HEK293 (cell line): ENCODE measurements around the gene NEAT1.
A peak's percentile ranks its signal among the peaks of the same experiment; 100 is the strongest.

ENCODE experiments used
- GLI2 ChIP-seq: fragments of 450-650 bp; formaldehyde crosslinking; IDR thresholded peaks from 2 replicates; pipeline ENCODE4; 2017; ENCODE audit warnings: missing biosample characterization, missing genetic modification characterization, low read depth, borderline replicate concordance
- GLIS2 ChIP-seq: fragments of 450-650 bp; formaldehyde crosslinking; IDR thresholded peaks from 2 replicates; pipeline ENCODE4 v1.5.1; 2016; ENCODE audit warnings: missing biosample characterization, missing genetic modification characterization
- HOXC10 ChIP-seq: sonication (generic); formaldehyde crosslinking; IDR thresholded peaks from 2 replicates; pipeline ENCODE4 v1.8.1; 2023; ENCODE audit warnings: mild to moderate bottlenecking, missing genetic modification reagents
- HOXD13 ChIP-seq: sonication (generic); formaldehyde crosslinking; IDR thresholded peaks from 2 replicates; pipeline ENCODE4 v1.8.0; 2022; ENCODE audit warnings: missing genetic modification reagents, borderline replicate concordance
- KLF8 ChIP-seq: fragments of 450-650 bp; formaldehyde crosslinking; IDR thresholded peaks from 2 replicates; pipeline ENCODE4 v1.5.1; 2016; ENCODE audit warnings: missing biosample characterization, missing genetic modification characterization
- MZF1 ChIP-seq: fragments of 450-650 bp; formaldehyde crosslinking; IDR thresholded peaks from 2 replicates; pipeline ENCODE4 v1.5.1; 2017; ENCODE audit warnings: missing biosample characterization, missing genetic modification characterization, borderline replicate concordance
- OVOL3 ChIP-seq: fragments of 450-650 bp; formaldehyde crosslinking; IDR thresholded peaks from 2 replicates; pipeline ENCODE4 v1.5.1; 2016; ENCODE audit warnings: missing biosample characterization, missing genetic modification characterization
- ZEB2 ChIP-seq: fragments of 450-650 bp; formaldehyde crosslinking; IDR thresholded peaks from 2 replicates; pipeline ENCODE4 v1.5.1; 2016; ENCODE audit warnings: missing biosample characterization, missing genetic modification characterization
- ZNF155 ChIP-seq: fragments of 450-650 bp; formaldehyde crosslinking; IDR thresholded peaks from 2 replicates; pipeline ENCODE4 v1.5.1; 2016; ENCODE audit warnings: missing biosample characterization, missing genetic modification characterization
- ZNF174 ChIP-seq: fragments of 450-650 bp; formaldehyde crosslinking; IDR thresholded peaks from 2 replicates; pipeline ENCODE4 v1.5.0; 2017; ENCODE audit warnings: missing biosample characterization, mild to moderate bottlenecking, missing genetic modification characterization
- ZNF223 ChIP-seq: fragments of 450-650 bp; formaldehyde crosslinking; IDR thresholded peaks from 2 replicates; pipeline ENCODE4 v1.5.1; 2016; ENCODE audit warnings: missing biosample characterization, missing genetic modification characterization
- ZNF24 ChIP-seq: fragments of 450-650 bp; formaldehyde crosslinking; IDR thresholded peaks from 2 replicates; pipeline ENCODE4 v1.5.1; 2016; ENCODE audit warnings: missing biosample characterization, missing genetic modification characterization
- ZNF394 ChIP-seq: fragments of 450-650 bp; formaldehyde crosslinking; IDR thresholded peaks from 2 replicates; pipeline ENCODE4 v1.5.1; 2016; ENCODE audit warnings: missing biosample characterization, missing genetic modification characterization, mild to moderate bottlenecking, moderate library complexity, borderline replicate concordance
- ZNF449 ChIP-seq: fragments of 450-650 bp; formaldehyde crosslinking; IDR thresholded peaks from 2 replicates; pipeline ENCODE4 v1.5.1; 2017; ENCODE audit warnings: missing biosample characterization, mild to moderate bottlenecking, missing genetic modification characterization, moderate library complexity
- ZNF473 ChIP-seq: fragments of 450-650 bp; formaldehyde crosslinking; IDR thresholded peaks from 2 replicates; pipeline ENCODE4 v1.5.1; 2017; ENCODE audit warnings: missing biosample characterization, missing genetic modification characterization
- ZNF560 ChIP-seq: fragments of 450-650 bp; formaldehyde crosslinking; IDR thresholded peaks from 2 replicates; pipeline ENCODE4 v1.5.1; 2017; ENCODE audit warnings: missing biosample characterization, missing genetic modification characterization, borderline replicate concordance
- ZNF629 ChIP-seq: fragments of 450-650 bp; formaldehyde crosslinking; IDR thresholded peaks from 2 replicates; pipeline ENCODE4 v1.5.1; 2017; ENCODE audit warnings: missing biosample characterization, missing genetic modification characterization
- ZNF654 ChIP-seq: fragments of 450-650 bp; formaldehyde crosslinking; IDR thresholded peaks from 2 replicates; pipeline ENCODE4 v1.5.1; 2016; ENCODE audit warnings: low read depth, missing biosample characterization, missing genetic modification characterization
- ZNF658 ChIP-seq: fragments of 450-650 bp; formaldehyde crosslinking; IDR thresholded peaks from 2 replicates; pipeline ENCODE4; 2016; ENCODE audit warnings: missing biosample characterization, missing genetic modification characterization
- ZNF664 ChIP-seq: fragments of 450-650 bp; formaldehyde crosslinking; IDR thresholded peaks from 2 replicates; pipeline ENCODE4 v1.5.1; 2016; ENCODE audit warnings: missing biosample characterization, missing genetic modification characterization
- ZNF768 ChIP-seq: fragments of 450-650 bp; formaldehyde crosslinking; IDR thresholded peaks from 2 replicates; pipeline ENCODE4 v1.5.1; 2018; ENCODE audit warnings: missing biosample characterization, mild to moderate bottlenecking, missing genetic modification characterization
- ZNF791 ChIP-seq: fragments of 450-650 bp; formaldehyde crosslinking; IDR thresholded peaks from 2 replicates; pipeline ENCODE4 v1.5.1; 2016; ENCODE audit warnings: missing biosample characterization, missing genetic modification characterization
- ZSCAN18 ChIP-seq: fragments of 450-650 bp; formaldehyde crosslinking; IDR thresholded peaks from 2 replicates; pipeline ENCODE4 v1.5.1; 2016; ENCODE audit warnings: missing biosample characterization, missing genetic modification characterization
- TF ChIP-seq, protein P1 (sequence below): fragments of 450-650 bp; formaldehyde crosslinking; IDR thresholded peaks from 2 replicates; pipeline ENCODE4 v1.5.1; 2016; ENCODE audit warnings: missing biosample characterization, missing genetic modification characterization, borderline replicate concordance
- TF ChIP-seq, protein P2 (sequence below): fragments of 450-650 bp; formaldehyde crosslinking; IDR thresholded peaks from 2 replicates; pipeline ENCODE4 v1.5.1; 2016; ENCODE audit warnings: missing biosample characterization, missing genetic modification characterization

The NEAT1 gene

GRCh38 chr11:65419772-65420481 lies 2.7 kb upstream of the NEAT1 start (continued):
- TF ChIP-seq ZSCAN18 (tag by site-specific recombination) (no peak), ZEB2 (tag by site-specific recombination) (0 out of 2 replicates have a peak, but pooled peaks have one; percentile 26), ZNF449 (tag by site-specific recombination) (peak; percentile 29; the same call in 1 of the 2 replicates), ZNF24 (tag by site-specific recombination) (no peak), GLIS2 (tag by site-specific recombination) (peak; percentile 78), ZNF223 (tag by site-specific recombination) (no peak), ZNF658 (tag by site-specific recombination) (no peak), KLF8 (tag by site-specific recombination) (0 out of 2 replicates have a peak, but pooled peaks have one; percentile 57), ZNF394 (tag by site-specific recombination) (no peak), HOXD13 (CRISPR knock-in tag) (no peak), HOXC10 (CRISPR knock-in tag) (no peak), ZNF664 (tag by site-specific recombination) (no peak), OVOL3 (no peak), ZNF155 (tag by site-specific recombination) (no peak), ZNF791 (tag by site-specific recombination) (no peak), ZNF629 (tag by site-specific recombination) (0 out of 2 replicates have a peak, but pooled peaks have one; percentile 14), ZNF768 (tag by site-specific recombination) (no peak), ZNF473 (tag by site-specific recombination) (no peak), GLI2 (tag by site-specific recombination) (no peak), ZNF174 (tag by site-specific recombination) (no peak), ZNF560 (tag by site-specific recombination) (no peak), MZF1 (tag by site-specific recombination) (no peak), ZNF654 (no peak)
- TF ChIP-seq, protein P1, sequence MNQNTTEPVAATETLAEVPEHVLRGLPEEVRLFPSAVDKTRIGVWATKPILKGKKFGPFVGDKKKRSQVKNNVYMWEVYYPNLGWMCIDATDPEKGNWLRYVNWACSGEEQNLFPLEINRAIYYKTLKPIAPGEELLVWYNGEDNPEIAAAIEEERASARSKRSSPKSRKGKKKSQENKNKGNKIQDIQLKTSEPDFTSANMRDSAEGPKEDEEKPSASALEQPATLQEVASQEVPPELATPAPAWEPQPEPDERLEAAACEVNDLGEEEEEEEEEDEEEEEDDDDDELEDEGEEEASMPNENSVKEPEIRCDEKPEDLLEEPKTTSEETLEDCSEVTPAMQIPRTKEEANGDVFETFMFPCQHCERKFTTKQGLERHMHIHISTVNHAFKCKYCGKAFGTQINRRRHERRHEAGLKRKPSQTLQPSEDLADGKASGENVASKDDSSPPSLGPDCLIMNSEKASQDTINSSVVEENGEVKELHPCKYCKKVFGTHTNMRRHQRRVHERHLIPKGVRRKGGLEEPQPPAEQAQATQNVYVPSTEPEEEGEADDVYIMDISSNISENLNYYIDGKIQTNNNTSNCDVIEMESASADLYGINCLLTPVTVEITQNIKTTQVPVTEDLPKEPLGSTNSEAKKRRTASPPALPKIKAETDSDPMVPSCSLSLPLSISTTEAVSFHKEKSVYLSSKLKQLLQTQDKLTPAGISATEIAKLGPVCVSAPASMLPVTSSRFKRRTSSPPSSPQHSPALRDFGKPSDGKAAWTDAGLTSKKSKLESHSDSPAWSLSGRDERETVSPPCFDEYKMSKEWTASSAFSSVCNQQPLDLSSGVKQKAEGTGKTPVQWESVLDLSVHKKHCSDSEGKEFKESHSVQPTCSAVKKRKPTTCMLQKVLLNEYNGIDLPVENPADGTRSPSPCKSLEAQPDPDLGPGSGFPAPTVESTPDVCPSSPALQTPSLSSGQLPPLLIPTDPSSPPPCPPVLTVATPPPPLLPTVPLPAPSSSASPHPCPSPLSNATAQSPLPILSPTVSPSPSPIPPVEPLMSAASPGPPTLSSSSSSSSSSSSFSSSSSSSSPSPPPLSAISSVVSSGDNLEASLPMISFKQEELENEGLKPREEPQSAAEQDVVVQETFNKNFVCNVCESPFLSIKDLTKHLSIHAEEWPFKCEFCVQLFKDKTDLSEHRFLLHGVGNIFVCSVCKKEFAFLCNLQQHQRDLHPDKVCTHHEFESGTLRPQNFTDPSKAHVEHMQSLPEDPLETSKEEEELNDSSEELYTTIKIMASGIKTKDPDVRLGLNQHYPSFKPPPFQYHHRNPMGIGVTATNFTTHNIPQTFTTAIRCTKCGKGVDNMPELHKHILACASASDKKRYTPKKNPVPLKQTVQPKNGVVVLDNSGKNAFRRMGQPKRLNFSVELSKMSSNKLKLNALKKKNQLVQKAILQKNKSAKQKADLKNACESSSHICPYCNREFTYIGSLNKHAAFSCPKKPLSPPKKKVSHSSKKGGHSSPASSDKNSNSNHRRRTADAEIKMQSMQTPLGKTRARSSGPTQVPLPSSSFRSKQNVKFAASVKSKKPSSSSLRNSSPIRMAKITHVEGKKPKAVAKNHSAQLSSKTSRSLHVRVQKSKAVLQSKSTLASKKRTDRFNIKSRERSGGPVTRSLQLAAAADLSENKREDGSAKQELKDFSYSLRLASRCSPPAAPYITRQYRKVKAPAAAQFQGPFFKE (tag by site-specific recombination) = no peak
- TF ChIP-seq, protein P2, sequence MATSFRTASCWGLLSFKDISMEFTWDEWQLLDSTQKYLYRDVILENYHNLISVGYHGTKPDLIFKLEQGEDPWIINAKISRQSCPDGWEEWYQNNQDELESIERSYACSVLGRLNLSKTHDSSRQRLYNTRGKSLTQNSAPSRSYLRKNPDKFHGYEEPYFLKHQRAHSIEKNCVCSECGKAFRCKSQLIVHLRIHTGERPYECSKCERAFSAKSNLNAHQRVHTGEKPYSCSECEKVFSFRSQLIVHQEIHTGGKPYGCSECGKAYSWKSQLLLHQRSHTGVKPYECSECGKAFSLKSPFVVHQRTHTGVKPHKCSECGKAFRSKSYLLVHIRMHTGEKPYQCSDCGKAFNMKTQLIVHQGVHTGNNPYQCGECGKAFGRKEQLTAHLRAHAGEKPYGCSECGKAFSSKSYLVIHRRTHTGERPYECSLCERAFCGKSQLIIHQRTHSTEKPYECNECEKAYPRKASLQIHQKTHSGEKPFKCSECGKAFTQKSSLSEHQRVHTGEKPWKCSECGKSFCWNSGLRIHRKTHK (tag by site-specific recombination) = no peak
